ENCODE measurements around the gene KRTAP10-7. TPM values are rescaled to one million over a fixed set of nuclear protein-coding genes. Genes with fewer than 3 reads are reported as not detected.
"Not testable (repeated sequence)": the region's sequence is repeated elsewhere in the genome, so short reads cannot be mapped to it uniquely, and the experiment has no call there.

The KRTAP10-7 gene
- total and polyA plus RNA-seq, 3 donors from 2014 or later, result 0.31 TPM; not detected in 2

- TF ChIP-seq, protein P1, sequence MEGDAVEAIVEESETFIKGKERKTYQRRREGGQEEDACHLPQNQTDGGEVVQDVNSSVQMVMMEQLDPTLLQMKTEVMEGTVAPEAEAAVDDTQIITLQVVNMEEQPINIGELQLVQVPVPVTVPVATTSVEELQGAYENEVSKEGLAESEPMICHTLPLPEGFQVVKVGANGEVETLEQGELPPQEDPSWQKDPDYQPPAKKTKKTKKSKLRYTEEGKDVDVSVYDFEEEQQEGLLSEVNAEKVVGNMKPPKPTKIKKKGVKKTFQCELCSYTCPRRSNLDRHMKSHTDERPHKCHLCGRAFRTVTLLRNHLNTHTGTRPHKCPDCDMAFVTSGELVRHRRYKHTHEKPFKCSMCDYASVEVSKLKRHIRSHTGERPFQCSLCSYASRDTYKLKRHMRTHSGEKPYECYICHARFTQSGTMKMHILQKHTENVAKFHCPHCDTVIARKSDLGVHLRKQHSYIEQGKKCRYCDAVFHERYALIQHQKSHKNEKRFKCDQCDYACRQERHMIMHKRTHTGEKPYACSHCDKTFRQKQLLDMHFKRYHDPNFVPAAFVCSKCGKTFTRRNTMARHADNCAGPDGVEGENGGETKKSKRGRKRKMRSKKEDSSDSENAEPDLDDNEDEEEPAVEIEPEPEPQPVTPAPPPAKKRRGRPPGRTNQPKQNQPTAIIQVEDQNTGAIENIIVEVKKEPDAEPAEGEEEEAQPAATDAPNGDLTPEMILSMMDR (IDR thresholded peaks at IDR 0.05), result no peak
- TF ChIP-seq POLR2A (IDR thresholded peaks at IDR 0.05), result no peak
- intact Hi-C loops (cut with DNase I; ENCODE audit: low total_unique reads), result no loop called here
- WGBS, 2 donors, result 60 to 79% methylated on average over 14 of the region's 14 CpGs
- Histone ChIP-seq H3K4me1 (no peaks in the 10 kb centered on the region), H3K27ac (no peak overlapping the region), H3K36me3 (ENCODE audit: low read depth, missing control alignments) (no peaks in the 10 kb centered on the region), H3K9me3 (no peaks in the 10 kb centered on the region), H3K27me3 (no peaks in the 10 kb centered on the region), H3K4me3 (no peak overlapping the region)
- no peak for DNase-seq
Observed at GRCh38 chr21:44643741-44644310, 43.4 kb downstream of the KRTAP10-7 start.

GRCh38 chr21:44644878-44645277 is 44.5 kb downstream of the KRTAP10-7 start:
- intact Hi-C loops (cut with DNase I; ENCODE audit: low total_unique reads), result no loop called here
- no peak for DNase-seq
- H3K4me3 ChIP-seq, result no peak overlapping the region
- H3K36me3 ChIP-seq (ENCODE audit: low read depth, missing control alignments), result no peaks in the 10 kb centered on the region
- H3K4me1 ChIP-seq, result no peaks in the 10 kb centered on the region
- H3K27me3 ChIP-seq, result no peaks in the 10 kb centered on the region
- no peak overlapping the region for H3K27ac ChIP-seq
- no peaks in the 10 kb centered on the region for H3K9me3 ChIP-seq
- TF ChIP-seq POLR2A (IDR thresholded peaks at IDR 0.05), result no peak
- TF ChIP-seq, protein P1 (IDR thresholded peaks at IDR 0.05), result no peak
- WGBS, 2 donors, result 46 to 47% methylated on average over 2 of the region's 2 CpGs

GRCh38 chr21:44646366-44647221 is 46.2 kb downstream of the KRTAP10-7 start, which contains the start of gene KRTAP10-11:
TSS of gene KRTAP10-11 (plus strand) at chr21:44646414. CDS start at chr21:44646459, 45 bp downstream.
- H3K9me3 ChIP-seq; H3K4me3 ChIP-seq; H3K4me1 ChIP-seq; H3K27me3 ChIP-seq; H3K27ac ChIP-seq; intact Hi-C loops (cut with DNase I; ENCODE audit: low total_unique reads); DNase-seq; H3K36me3 ChIP-seq (ENCODE audit: low read depth, missing control alignments): not testable (repeated sequence)
- WGBS, 2 donors, result 78 to 79% methylated on average over 11 to 21 of the region's 21 CpGs

DNA sequence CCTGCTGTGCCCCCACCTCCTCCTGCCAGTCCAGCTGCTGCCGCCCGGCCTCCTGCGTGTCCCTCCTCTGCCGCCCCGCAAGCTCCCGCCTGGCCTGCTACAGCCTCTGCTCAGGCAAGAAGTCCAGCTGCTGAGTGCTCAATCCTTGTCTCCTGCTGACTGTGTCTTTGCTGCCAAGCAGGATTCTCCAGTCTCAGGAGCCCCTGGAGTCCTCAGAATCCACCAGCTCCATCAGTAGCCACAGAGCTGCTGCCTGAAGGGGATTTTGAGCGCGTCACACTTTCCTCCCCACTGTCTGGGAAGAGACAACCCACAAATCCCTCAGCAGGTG is 46.8 kb downstream of the KRTAP10-7 start:
- H3K4me1 ChIP-seq, result no peaks in the 10 kb centered on the region
- intact Hi-C loops (cut with DNase I; ENCODE audit: low total_unique reads), result no loop called here
- no peak overlapping the region for H3K27ac ChIP-seq
- 58 to 71% methylated on average over 8 of the region's 8 CpGs for WGBS, 2 donors
- no peaks in the 10 kb centered on the region for H3K9me3 ChIP-seq
- TF ChIP-seq, protein P1 (IDR thresholded peaks at IDR 0.05), result no peak
- no peak for TF ChIP-seq POLR2A (IDR thresholded peaks at IDR 0.05)
- no peak overlapping the region for H3K4me3 ChIP-seq
- no peaks in the 10 kb centered on the region for H3K36me3 ChIP-seq (ENCODE audit: low read depth, missing control alignments)
- no peak for DNase-seq
- no peaks in the 10 kb centered on the region for H3K27me3 ChIP-seq

GRCh38 chr21:44648557-44649311 is 48.3 kb downstream of the KRTAP10-7 start:
- H3K27ac ChIP-seq, result no peak overlapping the region
- DNase-seq, result no peak
- no peaks in the 10 kb centered on the region for H3K36me3 ChIP-seq (ENCODE audit: low read depth, missing control alignments)
- H3K4me3 ChIP-seq, result no peak overlapping the region
- no peaks in the 10 kb centered on the region for H3K9me3 ChIP-seq
- TF ChIP-seq, protein P1 (IDR thresholded peaks at IDR 0.05), result no peak
- no peak for TF ChIP-seq POLR2A (IDR thresholded peaks at IDR 0.05)
- WGBS, 2 donors, result 71 to 82% methylated on average over 3 to 33 of the region's 33 CpGs
- intact Hi-C loops (cut with DNase I; ENCODE audit: low total_unique reads), result no loop called here
- no peaks in the 10 kb centered on the region for H3K27me3 ChIP-seq
- no peaks in the 10 kb centered on the region for H3K4me1 ChIP-seq
